Inferior parietal cortex (tissue), 1 donor: Measurements from ENCODE around the gene GPC2.

Source experiments
- DNase-seq: peaks from one replicate; pipeline ENCODE4 v3.0.0-alpha.2; 2016; ENCODE audit errors: extremely low spot score

The GPC2 gene

GRCh38 chr7:100170101-100170897, 6.9 kb downstream of the GPC2 start:
- no peak for DNase-seq

- DNase-seq = no peak
These were observed 7.9 kb downstream of the GPC2 start for GRCh38 chr7:100169147-100169850.

- DNase-seq = no peak
These were observed 9.3 kb downstream of the GPC2 start for GRCh38 chr7:100167912-100168323.

GRCh38 chr7:100166970-100167911, 9.9 kb downstream of the GPC2 start:
- no peak for DNase-seq

GRCh38 chr7:100166317-100166940, 10.8 kb downstream of the GPC2 start:
- no peak for DNase-seq

GRCh38 chr7:100163871-100164270, 13.3 kb downstream of the GPC2 start:
- DNase-seq = no peak

GRCh38 chr7:100163006-100163531, 14.1 kb downstream of the GPC2 start:
- no peak for DNase-seq

GRCh38 chr7:100160067-100160466, 17.1 kb downstream of the GPC2 start:
- no peak for DNase-seq

- DNase-seq = no peak
These were observed 18.0 kb downstream of the GPC2 start for GRCh38 chr7:100159099-100159623.

GRCh38 chr7:100158229-100159098, 18.7 kb downstream of the GPC2 start, which contains the start of gene TRAPPC14:
TSS of gene TRAPPC14 (minus strand) at chr7:100158723. CDS start at chr7:100158499, 224 bp downstream.
- DNase-seq = peak; percentile 83

GRCh38 chr7:100157334-100158228, 19.6 kb downstream of the GPC2 start:
- DNase-seq = no peak

- no peak for DNase-seq
These were observed 20.2 kb downstream of the GPC2 start for GRCh38 chr7:100157069-100157333.

GRCh38 chr7:100156331-100157068, 20.7 kb downstream of the GPC2 start:
- DNase-seq = no peak

GRCh38 chr7:100155553-100156317, 21.4 kb downstream of the GPC2 start:
- DNase-seq = no peak

- no peak for DNase-seq
These were observed 22.3 kb downstream of the GPC2 start for GRCh38 chr7:100154651-100155491.

GRCh38 chr7:100153708-100154535, 23.3 kb downstream of the GPC2 start:
- DNase-seq = no peak
